ENCODE measurements around the gene EXOC3L4. TPM values are rescaled to one million over a fixed set of nuclear protein-coding genes. Genes with fewer than 3 reads are reported as not detected.

The EXOC3L4 gene
- total RNA-seq, 1 experiment from 2014 or later, result 1.4 TPM

DNA sequence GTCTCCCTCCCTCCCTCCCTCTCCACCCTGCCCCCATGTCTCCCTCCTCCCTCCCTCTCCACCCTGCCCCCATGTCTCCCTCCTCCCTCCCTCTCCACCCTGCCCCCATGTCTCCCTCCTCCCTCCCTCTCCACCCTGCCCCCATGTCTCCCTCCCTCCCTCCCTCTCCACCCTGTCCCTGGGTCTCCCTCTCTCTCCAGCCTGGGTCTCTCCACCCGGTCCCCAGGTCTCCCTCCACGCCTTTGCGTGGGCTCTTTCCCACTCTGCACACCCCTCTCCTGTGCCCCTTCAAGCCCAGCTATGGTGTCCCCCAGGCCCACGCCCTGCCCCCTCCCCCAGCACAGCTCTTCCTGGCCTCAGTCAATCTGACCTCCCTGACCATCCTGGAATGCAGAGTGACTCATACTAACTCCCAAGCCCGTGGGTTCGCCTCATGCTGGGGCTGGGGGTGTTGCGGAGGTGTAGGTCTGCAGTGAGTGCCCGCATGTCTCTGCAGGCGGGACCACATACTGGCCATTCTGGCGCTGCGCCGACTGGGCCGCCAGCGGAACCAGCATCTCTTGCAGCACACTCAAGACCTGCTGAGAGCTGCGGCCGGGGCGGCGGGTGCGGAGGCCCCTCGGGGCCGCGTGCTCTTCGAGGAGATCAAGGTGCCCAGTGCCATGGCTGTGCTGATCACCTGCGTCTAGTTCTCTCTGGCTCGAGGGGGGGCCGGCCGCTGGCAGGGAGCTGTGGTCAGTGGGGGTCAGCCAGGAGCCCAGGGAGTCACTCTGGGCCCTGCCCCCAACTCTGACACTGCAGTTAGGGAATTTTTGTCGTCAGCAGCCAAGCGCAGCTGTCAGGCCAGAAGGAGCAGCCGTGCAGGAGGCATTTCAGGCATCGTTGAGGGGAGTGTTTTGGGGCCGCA lies 15.3 kb downstream of the EXOC3L4 start:
- no peaks in the 10 kb centered on the region for H4K20me1 ChIP-seq (ENCODE audit: low read length)

DNA sequence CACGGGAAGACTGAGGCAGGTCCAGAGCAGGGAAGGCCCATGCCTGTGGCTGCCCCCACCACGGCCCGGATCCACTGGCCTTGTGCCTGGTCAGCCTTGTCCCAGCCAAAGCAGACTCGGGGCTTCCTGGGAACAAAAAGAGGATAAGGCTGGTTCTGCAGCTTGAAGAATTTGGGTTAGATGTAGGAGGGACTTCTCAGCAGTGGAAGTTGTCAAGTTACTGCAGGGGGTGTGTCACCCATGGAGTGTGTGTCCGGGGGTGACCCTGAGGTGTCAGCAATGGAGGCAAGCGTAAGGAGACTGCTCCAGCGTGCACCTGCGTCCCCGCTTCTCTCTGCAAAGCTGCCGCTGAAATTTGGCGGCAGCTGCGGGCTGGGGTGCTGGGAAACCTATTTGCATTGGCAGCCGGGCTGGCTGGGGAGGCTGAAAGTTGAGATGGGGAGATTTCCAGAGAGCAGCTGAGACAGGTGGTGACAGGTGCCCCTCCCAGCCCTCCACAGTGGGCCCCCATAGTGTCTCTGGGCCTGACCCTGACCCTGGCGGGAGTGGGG lies 16.2 kb downstream of the EXOC3L4 start:
- Histone ChIP-seq H3K4me1 (ENCODE audit: insufficient read depth, low read length) (peaks cover 20% of the 10 kb centered on the region), H3K27me3 (ENCODE audit: low read length) (no peaks in the 10 kb centered on the region), H3K79me2 (ENCODE audit: low read length) (no peaks in the 10 kb centered on the region), H3F3A (ENCODE audit: low read length, unreplicated experiment) (no peaks in the 10 kb centered on the region), H3K4me2 (ENCODE audit: low read length) (peak overlapping the region; percentile 80), H3K4me3 (ENCODE audit: low read length) (no peak overlapping the region), H4K20me1 (ENCODE audit: low read length) (no peaks in the 10 kb centered on the region), H3K9me2 (replicated peaks; ENCODE audit: low read length) (no peaks in the 10 kb centered on the region), H2AFZ (ENCODE audit: low read length) (peak overlapping the region; percentile 74), H3K36me3 (ENCODE audit: low read depth, low read length) (no peaks in the 10 kb centered on the region), H3K9ac (ENCODE audit: low read length) (0 out of 2 replicates have a peak overlapping the region, but pooled peaks have one; percentile 41), H3K27ac (ENCODE audit: low read length) (peak overlapping the region; percentile 67), H3K9me3 (ENCODE audit: low read length) (no peaks in the 10 kb centered on the region)
- ChIA-PET POLR2A (ENCODE audit: unreplicated experiment) (no interaction called here), CTCF (no interaction called here)
- ATAC-seq (peak; percentile 3; the same call in 1 of the 2 replicates), DNase-seq (no peak)
- intact Hi-C loops (cut with micrococcal nuclease), result no loop called here
- no TSS peak for BruUV-seq (replicated peaks)
- TF ChIP-seq, protein P1, sequence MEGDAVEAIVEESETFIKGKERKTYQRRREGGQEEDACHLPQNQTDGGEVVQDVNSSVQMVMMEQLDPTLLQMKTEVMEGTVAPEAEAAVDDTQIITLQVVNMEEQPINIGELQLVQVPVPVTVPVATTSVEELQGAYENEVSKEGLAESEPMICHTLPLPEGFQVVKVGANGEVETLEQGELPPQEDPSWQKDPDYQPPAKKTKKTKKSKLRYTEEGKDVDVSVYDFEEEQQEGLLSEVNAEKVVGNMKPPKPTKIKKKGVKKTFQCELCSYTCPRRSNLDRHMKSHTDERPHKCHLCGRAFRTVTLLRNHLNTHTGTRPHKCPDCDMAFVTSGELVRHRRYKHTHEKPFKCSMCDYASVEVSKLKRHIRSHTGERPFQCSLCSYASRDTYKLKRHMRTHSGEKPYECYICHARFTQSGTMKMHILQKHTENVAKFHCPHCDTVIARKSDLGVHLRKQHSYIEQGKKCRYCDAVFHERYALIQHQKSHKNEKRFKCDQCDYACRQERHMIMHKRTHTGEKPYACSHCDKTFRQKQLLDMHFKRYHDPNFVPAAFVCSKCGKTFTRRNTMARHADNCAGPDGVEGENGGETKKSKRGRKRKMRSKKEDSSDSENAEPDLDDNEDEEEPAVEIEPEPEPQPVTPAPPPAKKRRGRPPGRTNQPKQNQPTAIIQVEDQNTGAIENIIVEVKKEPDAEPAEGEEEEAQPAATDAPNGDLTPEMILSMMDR (conservative IDR thresholded peaks at IDR 0.05; ENCODE audit: low read depth, low read length), result no peak
- TF ChIP-seq EZH2 (IDR thresholded peaks at IDR 0.05; ENCODE audit: low read length, unreplicated experiment) (no peak), EZH2phosphoT487 (IDR thresholded peaks at IDR 0.05; ENCODE audit: borderline replicate concordance, low read length) (no peak)

More for the DNA sequence above, 15.3 kb downstream of the EXOC3L4 start:
- CTCF ChIA-PET, result interaction anchor here (0.6 to 0.8 kb wide), 2 partner anchors 14 to 192 kb away, joined by 4 to 10 read pairs; partner anchors contain the start of gene TNFAIP2
- Histone ChIP-seq H3K27ac (ENCODE audit: low read length) (peak overlapping the region; percentile 67), H3K4me3 (ENCODE audit: low read length) (peak overlapping the region; percentile 46; the same call in 1 of the 2 replicates), H3K36me3 (ENCODE audit: low read depth, low read length) (no peaks in the 10 kb centered on the region), H3K9ac (ENCODE audit: low read length) (peak overlapping the region; percentile 41), H3K4me2 (ENCODE audit: low read length) (peak overlapping the region; percentile 80), H3K27me3 (ENCODE audit: low read length) (no peaks in the 10 kb centered on the region), H3K4me1 (ENCODE audit: insufficient read depth, low read length) (peaks cover 26% of the 10 kb centered on the region), H3K9me2 (replicated peaks; ENCODE audit: low read length) (no peaks in the 10 kb centered on the region), H3F3A (ENCODE audit: low read length, unreplicated experiment) (no peaks in the 10 kb centered on the region), H3K79me2 (ENCODE audit: low read length) (no peaks in the 10 kb centered on the region), H3K9me3 (ENCODE audit: low read length) (no peaks in the 10 kb centered on the region), H2AFZ (ENCODE audit: low read length) (peak overlapping the region; percentile 74)
- DNase-seq (peak; percentile 70), ATAC-seq (peak; percentile 48)
- BruUV-seq (replicated peaks), result no TSS peak
- no peak for TF ChIP-seq EZH2phosphoT487 (IDR thresholded peaks at IDR 0.05; ENCODE audit: borderline replicate concordance, low read length)
- TF ChIP-seq, protein P1 (conservative IDR thresholded peaks at IDR 0.05; ENCODE audit: low read depth, low read length), result no peak
- TF ChIP-seq EZH2 (IDR thresholded peaks at IDR 0.05; ENCODE audit: low read length, unreplicated experiment), result no peak
- POLR2A ChIA-PET (ENCODE audit: unreplicated experiment), result no interaction called here
- intact Hi-C loops (cut with micrococcal nuclease), result loop anchor here (5.0 kb wide), 1 partner anchor 33 kb away; no protein-coding TSS in a partner anchor
